Mesothelial cell of epicardium (in vitro differentiated cells): Measurements from ENCODE around the gene ATP10B. TPM values are rescaled to one million over a fixed set of nuclear protein-coding genes. Genes with fewer than 3 reads are reported as not detected.
"Not testable (repeated sequence)": the region's sequence is repeated elsewhere in the genome, so short reads cannot be mapped to it uniquely, and the experiment has no call there.

Experiments
- DNase-seq, 2 experiments: peaks; one replicate each; pipeline ENCODE4 v3.0.0; 2021; ENCODE audit warnings: low spot score in 2 of 2; ENCODE audit not compliant: unreplicated experiment in 2 of 2
- H3K27ac Mint-ChIP-seq: 2 replicates; pipeline ENCODE4 v1.8.0; 2021; ENCODE audit warnings: mixed read lengths
- H3K27me3 Mint-ChIP-seq: 2 replicates; pipeline ENCODE4 v1.8.0; 2021; ENCODE audit warnings: low read depth, mixed read lengths
- H3K36me3 Mint-ChIP-seq: 2 replicates; pipeline ENCODE4 v1.8.0; 2021; ENCODE audit warnings: mixed read lengths
- H3K4me1 Mint-ChIP-seq: 2 replicates; pipeline ENCODE4 v1.8.0; 2021; ENCODE audit warnings: mixed read lengths
- H3K4me3 Mint-ChIP-seq: 2 replicates; pipeline ENCODE4 v1.8.0; 2021; ENCODE audit warnings: mild to moderate bottlenecking, moderate library complexity, mixed read lengths
- H3K9me3 Mint-ChIP-seq: 2 replicates; pipeline ENCODE4 v1.8.0; 2021; ENCODE audit warnings: mixed read lengths
- CTCF ChIP-seq: fragments of 200-600 bp; sonication (generic); IDR thresholded peaks from one replicate; pipeline ENCODE4 v1.5.0; 2021; ENCODE audit warnings: antibody characterized with exemption; ENCODE audit not compliant: unreplicated experiment
- total RNA-seq: library from RNA; stranded (reverse); gene quantifications from 3 replicates; pipeline ENCODE4 v1.2.1, GENCODE V29; 2021

Gene ATP10B
- total RNA-seq: 0.09 to 0.14 TPM in 2 of 3 replicates, not detected in the other

GRCh38 chr5:160852049-160852448, at the start of gene ATP10B:
Gene ATP10B (minus strand): TSS chr5:160852211. CDS start chr5:160688074, 164,137 bp downstream.
- no peaks in the 10 kb centered on the region for H3K36me3 Mint-ChIP-seq
- no peak within 1 kb of the TSS for H3K27ac Mint-ChIP-seq
- no peak for TF ChIP-seq CTCF

GRCh38 chr5:160901656-160902055, 49.6 kb upstream of the ATP10B start:
- Mint-ChIP-seq H3K9me3 (peaks cover 5% of the 10 kb centered on the region), H3K4me3 (no peak overlapping the region), H3K27me3 (no peaks in the 10 kb centered on the region), H3K36me3 (no peaks in the 10 kb centered on the region), H3K4me1 (peaks cover 7% of the 10 kb centered on the region), H3K27ac (no peak overlapping the region)
- no peak for TF ChIP-seq CTCF
- DNase-seq: no peak

More at GRCh38 chr5:160852049-160852448, at the start of gene ATP10B:
- H3K27me3 Mint-ChIP-seq: no peaks in the 10 kb centered on the region
- H3K4me1 Mint-ChIP-seq: no peaks in the 10 kb centered on the region
- H3K4me3 Mint-ChIP-seq: no peak within 1 kb of the TSS
- peaks cover 5% of the 10 kb centered on the region for H3K9me3 Mint-ChIP-seq
- no peak for DNase-seq

- Mint-ChIP-seq H3K36me3 (no peaks in the 10 kb centered on the region), H3K27ac (no peak overlapping the region), H3K9me3 (peaks cover 18% of the 10 kb centered on the region), H3K4me1 (peaks cover 7% of the 10 kb centered on the region), H3K4me3 (no peak overlapping the region), H3K27me3 (no peaks in the 10 kb centered on the region)
- no peak for TF ChIP-seq CTCF
- DNase-seq: no peak
Observed at GRCh38 chr5:160899735-160900134, 47.7 kb upstream of the ATP10B start.

GRCh38 chr5:160893180-160893964, 41.4 kb upstream of the ATP10B start:
- DNase-seq, H3K4me3 Mint-ChIP-seq, H3K27ac Mint-ChIP-seq, H3K36me3 Mint-ChIP-seq, H3K27me3 Mint-ChIP-seq, H3K4me1 Mint-ChIP-seq: not testable (repeated sequence)
- peaks cover 33% of the 10 kb centered on the region for H3K9me3 Mint-ChIP-seq

- H3K27ac Mint-ChIP-seq: no peak overlapping the region
Observed at GRCh38 chr5:160887780-160888179, 35.8 kb upstream of the ATP10B start.

GRCh38 chr5:160873560-160874200, 21.7 kb upstream of the ATP10B start:
- DNase-seq, H3K36me3 Mint-ChIP-seq, H3K4me1 Mint-ChIP-seq, H3K27me3 Mint-ChIP-seq: not testable (repeated sequence)
- Mint-ChIP-seq H3K4me3 (peak overlapping the region; percentile 76), H3K27ac (peak overlapping the region; percentile 61), H3K9me3 (peaks cover 15% of the 10 kb centered on the region)

More at GRCh38 chr5:160887780-160888179, 35.8 kb upstream of the ATP10B start:
- Mint-ChIP-seq H3K4me1 (peaks cover 7% of the 10 kb centered on the region), H3K4me3 (no peak overlapping the region), H3K27me3 (no peaks in the 10 kb centered on the region), H3K36me3 (peaks cover 2% of the 10 kb centered on the region), H3K9me3 (peaks cover 8% of the 10 kb centered on the region)
- no peak for TF ChIP-seq CTCF
- DNase-seq: no peak
